A673 (cell line): Measurements from ENCODE around the gene ALDH1A3. TPM values are rescaled to one million over a fixed set of nuclear protein-coding genes. Genes with fewer than 3 reads are reported as not detected.

ENCODE experiments used
- BruUV-seq: library from RNA; stranded (reverse); fragments of 400-500 nt; replicated peaks from 2 replicates; lab custom pipeline; 2021; lab: Mats Ljungman, UMichigan
- CTCF ChIA-PET: fragments of 300-600 bp; sonication (Branson Sonifier 250); formaldehyde crosslinking; loops from one replicate; lab custom pipeline; 2022; ENCODE audit warnings: antibody characterized with exemption; lab: Charles Lee
- POLR2A ChIA-PET: fragments of 300-600 bp; sonication (Branson Sonifier 250); formaldehyde crosslinking; loops from one replicate; lab custom pipeline; 2022; ENCODE audit warnings: antibody characterized with exemption; ENCODE audit not compliant: low non-redundant PET; lab: Charles Lee
- DNase-seq: peaks from one replicate; pipeline ENCODE4 v3.0.0-alpha.2; 2015; ENCODE audit warnings: low spot score
- H3K27ac ChIP-seq: fragments of 200-600 bp; sonication (generic); 2 replicates; pipeline ENCODE4 v1.5.1; 2016; ENCODE audit warnings: mixed run types, low read depth, mild to moderate bottlenecking, mixed read lengths, antibody characterized with exemption, low read length; ENCODE audit not compliant: poor library complexity, severe bottlenecking
- H3K27me3 ChIP-seq: fragments of 200-600 bp; sonication (generic); replicated peaks from 2 replicates; pipeline ENCODE4 v1.6.1; 2017; ENCODE audit warnings: mixed run types, low read depth, mild to moderate bottlenecking, mixed read lengths, antibody characterized with exemption, low read length; ENCODE audit not compliant: insufficient read depth, poor library complexity
- H3K36me3 ChIP-seq: fragments of 200-600 bp; sonication (generic); 2 replicates; pipeline ENCODE4 v1.6.1; 2016; ENCODE audit warnings: mixed run types, mild to moderate bottlenecking, mixed read lengths, antibody characterized with exemption, low read length; ENCODE audit not compliant: insufficient read depth, poor library complexity, severe bottlenecking
- H3K4me1 ChIP-seq: fragments of 200-600 bp; sonication (generic); 2 replicates; pipeline ENCODE4 v1.6.1; 2017; ENCODE audit warnings: mixed run types, mild to moderate bottlenecking, mixed read lengths, antibody characterized with exemption, low read length; ENCODE audit not compliant: insufficient read depth, poor library complexity, severe bottlenecking
- H3K4me3 ChIP-seq: fragments of 200-600 bp; sonication (generic); 2 replicates; pipeline ENCODE4 v1.5.1; 2016; ENCODE audit warnings: low read depth, mixed run types, mild to moderate bottlenecking, mixed read lengths, low read length; ENCODE audit not compliant: poor library complexity, severe bottlenecking
- H3K9me3 ChIP-seq: fragments of 200-600 bp; sonication (generic); 2 replicates; pipeline ENCODE4 v1.6.1; 2016; ENCODE audit warnings: mixed run types, low read depth, mild to moderate bottlenecking, mixed read lengths, antibody characterized with exemption, low read length; ENCODE audit not compliant: poor library complexity, severe bottlenecking
- CTCF ChIP-seq: fragments of 300-800, 200-600 bp; sonication (generic); conservative IDR thresholded peaks from 2 replicates; pipeline ENCODE4 v1.5.1; 2017; ENCODE audit warnings: low read depth, mild to moderate bottlenecking, antibody characterized with exemption, low read length, moderate library complexity, mixed read lengths
- EZH2 ChIP-seq: fragments of 200-600 bp; sonication (generic); IDR thresholded peaks from 2 replicates; pipeline ENCODE4 v1.6.1; 2017; ENCODE audit warnings: borderline replicate concordance, low read depth, mild to moderate bottlenecking, mixed read lengths, antibody characterized with exemption, low read length; ENCODE audit not compliant: poor library complexity, severe bottlenecking
- intact Hi-C: fragments of 100-400 bp; cut with micrococcal nuclease; formaldehyde crosslinking; loops from one replicate; pipeline ENCODE4 v1.10.0; 2022; ENCODE audit not compliant: unreplicated experiment
- total RNA-seq: library from RNA; stranded (reverse); gene quantifications from 2 replicates; pipeline ENCODE4 v1.2.3, GENCODE V29; 2021

ALDH1A3 gene
- total RNA-seq, 1 experiment from 2014 or later: 0.19 TPM

DNA sequence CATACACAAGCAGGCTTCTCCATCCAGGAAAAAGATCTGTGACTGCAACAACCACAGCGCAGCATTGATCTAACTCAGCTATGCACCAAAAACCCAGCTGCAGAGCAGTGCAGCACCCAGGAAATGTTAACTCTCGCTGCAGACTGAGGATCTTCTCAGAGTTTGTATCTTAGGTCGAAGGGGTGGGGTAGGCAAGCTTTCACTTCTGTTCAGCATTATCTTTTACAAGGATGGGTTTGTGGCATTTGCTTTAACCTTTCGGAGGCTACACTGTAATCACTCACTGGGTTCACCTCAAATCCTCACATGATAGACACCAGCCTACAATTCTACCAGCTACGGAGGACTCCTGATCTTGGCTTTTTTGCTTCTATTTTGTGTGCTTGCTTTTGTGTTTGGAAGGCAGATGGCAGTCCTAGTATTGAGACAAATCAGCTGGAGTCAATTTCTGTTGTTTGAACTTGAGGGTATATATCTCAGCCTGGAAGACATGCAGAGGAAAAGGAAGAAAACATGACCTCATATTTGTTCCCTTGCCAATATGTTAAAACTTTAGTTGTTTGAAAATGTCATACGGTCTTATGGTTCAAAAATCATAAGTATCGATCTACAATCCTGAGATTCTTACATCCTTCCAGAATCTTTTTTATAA is 64.7 kb downstream of the ALDH1A3 start:
- Histone ChIP-seq H3K9me3 (no peaks in the 10 kb centered on the region), H3K36me3 (no peaks in the 10 kb centered on the region), H3K27ac (no peak overlapping the region), H3K4me1 (peaks cover 9% of the 10 kb centered on the region), H3K4me3 (no peak overlapping the region), H3K27me3 (no peaks in the 10 kb centered on the region)
- POLR2A ChIA-PET: interaction anchor here (0.7 kb wide), 1 partner anchor 67 kb away, joined by 4 read pairs; no protein-coding TSS in a partner anchor
- CTCF ChIA-PET: no interaction called here
- BruUV-seq: no TSS peak
- TF ChIP-seq EZH2: no peak
- TF ChIP-seq CTCF: no peak
- intact Hi-C loops: no loop called here
- no peak for DNase-seq

DNA sequence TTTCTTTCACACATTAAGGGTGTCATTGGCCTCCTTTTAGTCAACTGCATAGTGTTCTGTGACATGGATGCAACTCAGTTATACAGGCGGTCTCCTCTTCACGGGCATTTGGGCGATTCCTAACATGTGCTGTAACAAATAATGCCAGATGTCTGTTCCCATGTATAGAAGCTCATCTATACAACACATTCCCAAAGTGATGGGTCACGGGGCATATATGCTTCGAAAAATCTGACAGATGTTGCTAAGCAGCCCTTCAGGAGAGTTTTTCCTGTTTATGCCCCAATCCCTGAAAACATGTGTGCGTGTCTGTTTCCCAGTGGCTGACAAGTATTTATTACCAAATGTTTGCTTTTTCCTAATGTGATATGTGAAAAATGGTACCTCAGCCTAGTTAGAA is 65.4 kb downstream of the ALDH1A3 start:
- intact Hi-C loops: no loop called here
- BruUV-seq: no TSS peak
- TF ChIP-seq EZH2: no peak
- no peak for TF ChIP-seq CTCF
- no peak for DNase-seq
- CTCF ChIA-PET: interaction anchor here (0.6 kb wide), 1 partner anchor 68 kb away, joined by 5 read pairs; no protein-coding TSS in a partner anchor
- Histone ChIP-seq H3K4me3 (no peak overlapping the region), H3K9me3 (no peaks in the 10 kb centered on the region), H3K27me3 (no peaks in the 10 kb centered on the region), H3K36me3 (no peaks in the 10 kb centered on the region), H3K4me1 (peaks cover 9% of the 10 kb centered on the region), H3K27ac (no peak overlapping the region)
- POLR2A ChIA-PET: interaction anchor here (0.7 kb wide), 1 partner anchor 68 kb away, joined by 4 read pairs; no protein-coding TSS in a partner anchor

DNA sequence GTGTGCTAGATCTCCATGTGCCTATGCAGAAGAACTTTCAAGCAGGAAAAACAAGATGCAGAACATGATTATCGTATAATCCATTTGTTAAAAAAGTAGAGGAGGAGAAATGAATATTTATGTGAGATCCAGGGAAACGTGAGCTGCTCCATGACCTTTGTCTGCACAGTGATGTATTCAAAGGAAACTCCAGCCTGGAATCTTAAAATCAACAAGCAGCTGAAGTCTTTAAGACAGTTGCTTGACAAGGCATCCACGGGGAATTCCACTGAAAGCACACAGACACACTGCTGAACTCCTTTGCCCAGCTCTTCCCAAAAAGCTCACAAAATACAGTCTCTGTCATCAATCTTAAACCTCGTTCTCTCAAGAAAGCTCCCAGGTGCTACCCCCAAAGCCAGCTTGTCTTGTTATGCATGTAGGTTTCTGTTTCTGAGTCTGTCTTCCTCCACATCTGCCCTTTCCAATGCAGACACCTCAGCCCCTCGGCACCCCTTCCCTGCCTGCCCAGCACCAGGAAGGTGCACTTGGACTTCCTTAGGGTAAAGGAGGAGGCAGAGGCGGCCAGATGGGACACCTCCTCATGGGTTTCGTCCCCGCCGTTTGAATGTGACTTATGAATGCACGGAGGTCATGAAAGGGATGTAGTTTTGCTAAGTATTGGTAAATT is 68.3 kb downstream of the ALDH1A3 start:
- Histone ChIP-seq H3K9me3 (no peaks in the 10 kb centered on the region), H3K4me1 (peaks cover 6% of the 10 kb centered on the region), H3K27ac (no peak overlapping the region), H3K4me3 (no peak overlapping the region), H3K36me3 (no peaks in the 10 kb centered on the region), H3K27me3 (no peaks in the 10 kb centered on the region)
- intact Hi-C loops: no loop called here
- TF ChIP-seq CTCF: no peak
- ChIA-PET POLR2A (no interaction called here), CTCF (no interaction called here)
- no peak for DNase-seq
- BruUV-seq: no TSS peak
